ENCODE results near the gene AGBL4.

The AGBL4 gene

DNA sequence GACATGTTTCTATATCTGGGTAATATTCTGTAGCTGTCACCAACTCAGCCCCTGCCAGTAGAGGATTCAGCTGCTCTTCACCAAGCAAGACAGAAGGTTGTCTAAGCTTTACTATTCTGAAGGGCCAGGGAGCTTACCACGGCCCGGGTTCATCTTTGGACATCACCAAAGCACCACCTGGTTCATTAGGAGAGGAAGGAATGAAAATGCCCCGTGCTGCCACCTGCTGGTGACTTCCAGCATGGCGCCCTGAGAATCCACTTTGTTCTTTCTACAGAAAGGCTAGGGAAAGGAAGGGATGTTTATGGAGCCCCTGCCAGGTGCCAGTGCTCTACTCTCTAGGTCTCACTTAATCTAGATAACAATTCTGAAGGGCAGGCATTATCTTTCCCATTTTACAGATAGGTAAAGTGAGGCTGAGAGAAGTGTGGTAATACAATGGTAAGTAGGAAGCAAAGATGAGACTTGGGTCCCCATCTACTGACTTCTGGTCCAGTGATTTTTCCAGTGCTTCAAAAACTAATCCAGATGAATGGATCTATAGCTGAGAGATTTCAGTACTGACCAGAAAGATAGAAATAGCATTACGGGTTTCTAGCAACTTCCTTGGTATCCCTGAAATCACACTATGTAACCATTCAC is 1326.6 kb downstream of the AGBL4 start:
- no peak for DNase-seq

GRCh38 chr1:48695161-48695560 is 1328.6 kb downstream of the AGBL4 start:
- no peak for DNase-seq

- DNase-seq, result no peak
Observed at GRCh38 chr1:48693674-48694320, 1330.0 kb downstream of the AGBL4 start.

DNA sequence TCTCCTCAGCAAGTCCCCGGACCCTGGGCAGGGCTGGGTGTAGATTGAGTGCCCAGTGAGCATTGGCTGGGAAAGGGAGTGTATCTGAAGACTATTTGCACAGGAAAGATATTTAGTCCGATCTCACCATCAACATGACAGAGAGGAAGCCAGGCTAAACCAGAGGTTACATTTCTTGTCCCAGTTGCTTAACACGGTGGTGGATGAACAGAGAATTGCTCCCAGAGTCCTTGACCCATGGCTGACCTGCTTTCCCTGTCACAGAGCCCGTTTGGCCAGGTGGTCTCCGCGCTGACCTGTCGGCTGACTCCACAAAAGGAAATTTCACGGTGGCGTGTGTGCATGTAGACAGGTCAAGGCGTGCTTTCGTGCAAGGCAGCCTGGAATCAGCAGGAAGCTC is 1330.6 kb downstream of the AGBL4 start:
- DNase-seq, result no peak

DNA sequence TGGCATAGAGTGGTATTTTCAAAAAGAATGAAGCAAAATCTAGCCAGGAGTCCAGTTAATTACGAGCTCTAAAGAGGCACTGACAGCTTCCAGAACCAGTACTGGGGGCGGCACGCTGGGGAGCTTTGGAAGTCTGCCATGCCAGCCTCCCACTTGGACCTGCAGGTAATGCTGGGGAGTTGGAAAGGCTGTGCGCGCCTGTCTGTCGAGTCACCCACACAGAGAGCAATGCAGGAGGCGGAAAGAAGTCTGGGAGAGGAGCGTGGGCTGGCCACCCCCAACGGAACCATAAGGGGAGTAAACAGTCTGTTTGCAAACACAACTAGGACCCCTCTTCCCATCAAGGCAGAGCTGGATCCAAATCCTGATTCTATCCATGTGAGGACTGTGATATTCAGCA is 1331.5 kb downstream of the AGBL4 start:
- DNase-seq, result no peak

DNA sequence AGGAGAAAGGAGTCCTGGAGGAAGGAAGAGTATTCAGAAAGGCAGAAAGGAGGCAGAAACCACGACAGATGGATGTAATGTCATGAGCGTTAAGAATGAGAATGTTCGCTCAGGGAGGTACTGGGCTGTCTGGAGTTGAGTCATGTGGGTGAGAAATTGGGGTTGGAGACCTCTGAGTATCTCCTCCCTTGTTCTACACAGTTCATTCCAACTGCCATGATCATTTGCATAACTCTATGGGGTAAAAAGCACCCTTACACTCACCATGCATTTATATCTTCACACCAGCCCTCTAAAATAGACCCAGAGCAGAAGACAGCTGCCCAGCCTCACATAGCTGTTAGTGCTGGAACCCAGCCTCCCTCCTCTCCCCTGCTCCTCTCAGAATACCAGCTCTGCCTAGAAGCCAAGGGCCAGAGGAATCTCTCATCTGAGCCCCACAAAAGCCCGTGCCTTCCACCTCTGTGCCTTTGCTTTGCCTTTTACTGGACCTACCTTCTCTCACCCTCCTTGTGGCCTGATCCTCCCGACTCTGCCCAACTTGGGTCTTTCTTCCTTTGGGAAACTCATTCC is 1332.2 kb downstream of the AGBL4 start:
- DNase-seq, result no peak

DNA sequence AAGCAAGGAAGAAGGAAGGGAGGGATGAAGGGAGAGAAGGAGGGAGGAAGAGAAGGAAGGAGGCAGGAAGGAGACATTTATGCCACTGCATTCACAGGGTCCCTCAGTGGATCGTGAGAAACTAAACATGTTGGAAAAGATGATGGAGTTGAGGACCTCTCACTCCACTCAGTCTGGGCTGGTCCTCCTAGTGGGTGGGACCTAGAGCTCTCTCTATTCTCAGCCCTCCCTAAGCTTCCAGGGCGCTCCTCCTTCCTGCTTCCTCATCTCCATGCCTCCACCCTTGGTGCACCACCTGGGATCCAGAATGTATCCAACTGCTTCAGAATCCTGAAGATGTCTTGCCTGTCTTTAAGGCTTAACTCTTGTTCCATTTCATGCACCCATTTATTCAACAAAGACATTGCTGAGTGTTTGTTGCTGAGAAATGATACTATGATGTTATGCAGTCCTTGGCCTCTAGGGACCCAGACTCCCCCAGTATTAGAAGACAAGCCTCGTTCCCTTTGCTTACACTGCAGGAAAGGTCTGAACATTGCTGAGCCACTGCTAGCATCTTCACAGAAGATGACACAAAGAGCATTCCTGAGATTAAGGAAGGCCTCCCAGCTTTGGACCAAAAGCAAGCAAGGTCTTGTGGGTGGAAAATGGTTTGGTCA is 1335.5 kb downstream of the AGBL4 start:
- no peak for DNase-seq

GRCh38 chr1:48687282-48688045 is 1336.3 kb downstream of the AGBL4 start:
- DNase-seq, result no peak

DNA sequence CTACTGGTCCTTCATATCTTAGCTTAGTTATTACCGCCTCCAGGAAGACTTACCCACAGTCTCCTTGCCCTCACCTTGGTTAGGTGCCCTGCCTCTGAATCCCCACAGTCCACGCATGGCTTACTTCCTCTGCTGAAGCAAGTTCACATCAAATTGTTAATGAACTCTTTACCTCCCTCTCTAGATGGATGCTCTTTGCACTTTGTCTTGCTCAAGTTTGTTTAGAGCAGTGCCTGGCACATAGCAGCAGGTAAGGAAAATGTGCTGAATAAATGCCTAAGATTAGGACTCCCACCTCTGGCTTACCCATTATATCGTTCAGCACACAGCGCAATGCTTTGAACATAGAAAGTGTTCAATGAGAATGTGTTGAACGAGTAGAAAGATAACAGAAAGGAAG is 1337.6 kb downstream of the AGBL4 start:
- DNase-seq, result no peak

- DNase-seq, result no peak
Observed at GRCh38 chr1:48684381-48684780, 1339.4 kb downstream of the AGBL4 start.

GRCh38 chr1:48683839-48684238 is 1339.9 kb downstream of the AGBL4 start:
- DNase-seq, result no peak

- DNase-seq, result no peak
Observed at GRCh38 chr1:48681476-48682305, 1342.1 kb downstream of the AGBL4 start.

DNA sequence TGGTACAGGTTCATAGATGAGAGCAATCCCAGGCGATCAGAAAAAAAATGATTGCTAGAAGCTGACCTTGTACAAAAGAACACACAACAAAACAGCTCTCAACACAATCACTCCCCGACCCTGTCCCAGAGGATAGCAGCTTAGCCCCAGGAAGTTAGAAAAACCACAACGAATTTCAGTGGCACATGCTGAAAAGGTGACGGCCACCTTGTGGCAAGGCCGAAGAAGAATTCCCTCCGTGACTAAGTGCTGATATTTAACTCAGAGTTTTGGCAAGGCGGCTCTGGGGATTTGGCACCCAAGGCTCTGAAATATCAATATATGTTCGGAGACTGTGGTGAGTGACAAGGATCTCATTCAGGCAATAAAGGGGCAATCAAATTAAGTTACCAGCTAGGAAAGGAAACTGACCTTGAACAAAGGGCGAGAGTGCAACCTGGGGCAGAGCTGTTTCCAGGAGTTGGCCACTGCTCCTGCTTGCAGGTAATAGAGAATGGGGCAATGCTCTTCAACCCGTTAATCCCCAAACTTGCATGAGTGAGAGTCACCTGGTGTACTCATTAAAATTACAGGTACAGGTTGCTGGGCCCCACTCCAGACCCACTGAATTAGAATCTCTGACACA is 1343.2 kb downstream of the AGBL4 start:
- no peak for DNase-seq

DNA sequence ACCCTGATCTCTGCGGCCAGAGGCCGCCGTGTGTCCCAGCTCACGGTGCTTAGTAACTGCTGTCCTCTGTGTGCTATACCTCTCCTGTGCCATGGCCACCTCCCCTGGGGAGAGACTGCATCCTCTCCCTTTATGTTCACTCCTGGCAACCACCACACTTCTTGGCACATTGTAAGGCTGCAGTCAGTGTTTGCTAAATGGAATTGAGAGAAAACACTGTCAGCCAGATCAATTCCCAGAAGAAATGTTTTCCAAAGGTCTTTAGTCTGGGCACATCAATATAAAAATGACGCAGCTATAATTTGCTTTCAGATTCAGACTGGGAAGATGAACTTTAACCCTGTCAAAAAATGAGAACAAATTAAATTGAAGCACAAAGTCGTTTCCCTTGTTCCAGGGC is 1343.9 kb downstream of the AGBL4 start:
- DNase-seq, result no peak

- no peak for DNase-seq
Observed at GRCh38 chr1:48678710-48679505, 1344.8 kb downstream of the AGBL4 start.

DNA sequence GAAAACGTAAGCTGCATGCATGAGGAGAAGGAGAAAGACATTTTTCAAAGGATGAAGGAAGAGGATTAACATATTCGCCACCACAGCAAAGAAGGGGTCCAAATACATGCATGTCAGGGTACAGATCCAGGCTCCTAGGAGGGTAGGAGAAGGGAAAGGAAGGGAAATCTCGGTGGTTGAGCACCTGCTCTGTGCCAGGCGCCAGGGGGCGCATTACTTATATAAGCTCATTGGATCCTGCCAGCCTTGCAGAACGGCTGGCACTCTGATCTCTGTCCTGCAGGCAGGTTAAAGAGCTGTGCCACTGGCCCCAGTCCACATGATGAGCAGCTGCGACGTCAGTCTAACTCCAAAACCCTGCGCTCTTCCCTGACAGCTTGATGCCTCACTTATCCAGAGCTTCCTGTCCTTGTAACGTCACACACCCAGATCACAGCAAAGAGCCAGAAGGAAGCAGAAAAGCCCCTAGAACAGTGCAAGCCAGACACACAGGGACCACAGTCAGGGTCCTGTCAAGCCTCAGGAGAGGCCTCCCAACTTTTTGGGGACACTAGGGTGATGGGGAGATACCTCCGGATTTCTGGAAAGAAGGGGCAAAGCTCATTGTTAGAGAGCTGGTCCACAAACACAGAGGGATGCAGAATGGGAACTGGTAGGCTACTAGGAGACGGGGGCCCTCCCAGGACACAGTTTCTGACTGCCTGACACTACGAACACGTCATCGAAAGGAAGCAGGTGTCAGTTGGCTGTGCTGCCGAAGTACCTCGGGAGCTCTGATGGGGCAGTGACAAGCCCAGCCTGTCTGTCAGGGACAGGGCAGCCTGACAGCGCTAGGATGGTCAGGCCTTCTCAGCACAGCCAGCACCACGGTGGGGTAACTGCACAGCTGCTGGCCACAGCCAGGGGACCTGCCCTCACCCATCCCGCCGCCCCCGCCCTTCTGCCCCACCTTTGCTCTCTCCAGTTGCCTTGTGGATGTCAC is 1346.2 kb downstream of the AGBL4 start:
- no peak for DNase-seq

DNA sequence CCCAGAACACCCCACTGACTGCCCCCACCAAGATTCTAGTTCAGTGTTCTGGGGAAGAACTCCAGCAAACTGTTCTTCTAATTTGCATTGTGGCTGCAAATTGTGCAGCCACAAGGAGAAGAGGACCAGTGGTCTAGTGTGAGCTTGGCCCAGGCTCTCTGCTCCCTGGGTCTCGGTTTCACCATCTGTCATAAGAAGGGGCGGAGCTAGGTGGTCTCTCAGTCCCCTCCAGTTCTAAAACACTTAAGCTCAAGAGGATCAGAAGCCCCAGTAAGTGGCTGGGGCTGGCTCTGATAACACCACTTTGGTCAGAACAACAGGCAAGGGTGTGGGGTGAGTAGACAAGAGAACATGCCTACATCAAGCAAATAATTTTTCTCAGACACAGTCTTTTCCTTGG is 1346.9 kb downstream of the AGBL4 start:
- DNase-seq, result no peak

DNA sequence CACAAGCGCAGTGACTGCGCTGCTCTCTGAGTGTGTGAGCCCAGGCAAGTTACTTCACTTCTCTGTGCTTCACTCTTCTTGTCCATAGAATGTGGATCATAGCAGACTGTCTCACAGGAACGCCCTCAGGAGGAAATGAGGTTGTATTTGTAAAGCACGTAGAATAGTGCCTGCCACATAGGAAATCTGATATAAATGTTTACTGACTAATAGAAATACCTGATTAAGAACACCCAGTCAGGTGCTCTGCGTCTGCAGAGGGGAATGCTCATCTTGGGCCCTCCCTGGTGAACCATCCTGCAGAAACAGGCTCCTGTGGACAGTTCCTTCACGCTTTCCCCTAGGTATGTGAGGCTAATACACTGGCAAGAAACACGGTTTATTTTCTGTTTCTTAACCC is 1347.4 kb downstream of the AGBL4 start:
- DNase-seq, result no peak

DNA sequence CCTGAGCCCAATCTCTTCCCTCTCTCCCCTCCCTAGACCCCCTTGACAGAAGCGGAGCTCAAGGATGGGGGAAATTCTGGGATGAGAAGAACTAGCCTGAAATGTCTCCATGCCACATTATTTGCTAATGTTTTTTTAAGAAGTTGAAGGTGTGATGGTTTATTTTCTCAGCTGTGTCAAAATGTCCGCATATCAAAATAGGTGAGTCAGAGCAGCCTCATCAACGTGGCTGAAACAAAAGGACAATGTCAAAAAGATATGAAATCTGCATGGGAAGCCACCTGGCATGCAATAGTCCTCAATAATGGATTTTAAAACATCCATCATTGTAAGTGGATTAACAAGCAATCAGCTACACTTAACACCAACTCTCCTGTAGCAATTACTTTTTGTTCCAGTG is 1348.5 kb downstream of the AGBL4 start:
- no peak for DNase-seq

- no peak for DNase-seq
Observed at GRCh38 chr1:48674641-48675040, 1349.1 kb downstream of the AGBL4 start.
